ENCODE data around the gene OPRL1.

OPRL1 gene

DNA sequence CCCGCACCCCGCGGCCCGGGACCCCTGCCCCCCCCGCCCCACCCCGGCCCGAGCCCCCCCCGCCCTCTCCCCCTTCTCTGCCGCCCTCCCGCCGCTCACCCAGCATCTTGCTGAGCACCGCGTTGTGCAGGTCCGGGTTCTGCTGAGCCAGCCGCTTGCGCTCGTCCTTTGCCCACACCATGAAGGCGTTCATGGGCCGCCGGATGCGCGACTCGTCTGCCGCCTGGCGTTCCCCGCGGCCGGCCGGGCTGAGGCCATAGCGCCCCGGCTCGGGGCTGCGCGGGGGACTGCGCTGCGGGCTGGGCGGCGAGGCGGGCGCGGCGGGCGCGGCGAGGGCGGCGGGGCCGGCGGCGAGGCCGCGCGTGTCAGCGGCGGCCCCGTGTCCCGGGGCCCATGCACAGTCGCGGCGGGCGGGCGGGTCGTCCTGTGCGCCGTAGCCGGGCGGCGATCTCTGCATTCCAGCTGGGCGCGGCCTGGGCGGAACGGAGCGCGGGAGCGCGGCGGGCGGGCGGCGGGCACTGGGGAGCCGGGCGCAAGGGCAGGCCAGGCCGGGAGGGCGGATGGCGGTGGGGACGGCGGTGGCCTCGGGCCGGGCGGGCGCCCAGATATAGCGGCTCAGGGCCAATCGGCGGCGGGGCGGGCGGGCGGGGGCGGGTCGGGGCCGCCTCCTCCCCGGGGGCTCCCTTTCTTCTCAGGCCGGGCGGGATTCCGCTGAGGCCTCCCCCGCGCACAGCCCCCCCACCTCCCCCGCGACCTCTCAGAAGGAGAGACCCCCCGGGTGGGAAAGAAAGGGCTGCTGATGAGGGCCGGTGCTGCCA is 30.6 kb upstream of the OPRL1 start, which contains the start of gene SOX18:
TSS of gene SOX18 (minus strand) at position 580 of the 818 bp plus-strand sequence. CDS start at position 457, 123 bp downstream.
- H3K4me1 Mint-ChIP-seq, result peaks cover 4% of the 10 kb centered on the region
- no peak within 1 kb of the TSS for H3K27ac Mint-ChIP-seq
- peak; percentile 54 for ATAC-seq (ENCODE audit: low read depth)
- H3K27me3 Mint-ChIP-seq, result peaks cover 45% of the 10 kb centered on the region
- peak in 1 of 2 donors; percentile 27 for DNase-seq (ENCODE audit: low spot score in 2 of 2)
- H3K9me3 Mint-ChIP-seq, result no peaks in the 10 kb centered on the region
- H3K4me3 Mint-ChIP-seq, result peak within 1 kb of the TSS; percentile 68
- H3K36me3 Mint-ChIP-seq, result no peaks in the 10 kb centered on the region

DNA sequence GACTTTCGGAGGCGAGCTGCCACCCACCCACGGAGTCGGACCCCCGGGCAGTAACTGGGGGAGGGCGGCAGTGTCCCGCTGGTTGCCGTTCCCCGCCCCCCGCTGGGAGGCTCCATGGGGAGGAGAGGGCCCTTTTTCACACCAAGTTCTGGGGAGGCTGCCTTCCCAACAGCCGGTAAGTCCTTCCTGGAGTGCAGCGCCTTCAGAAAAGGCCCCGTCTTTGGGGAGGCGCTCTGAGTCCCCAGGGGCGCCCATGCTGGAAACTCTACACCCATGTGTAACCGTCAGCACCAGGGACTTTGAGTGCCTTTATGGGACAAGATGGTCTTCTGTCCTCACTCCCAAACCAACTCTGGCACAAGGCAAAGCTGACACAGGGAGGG is 30.0 kb upstream of the OPRL1 start:
- H3K4me3 Mint-ChIP-seq, result peak overlapping the region; percentile 56
- H3K4me1 Mint-ChIP-seq, result peaks cover 4% of the 10 kb centered on the region
- no peak overlapping the region for H3K27ac Mint-ChIP-seq
- H3K27me3 Mint-ChIP-seq, result peaks cover 42% of the 10 kb centered on the region
- H3K9me3 Mint-ChIP-seq, result no peaks in the 10 kb centered on the region
- no peaks in the 10 kb centered on the region for H3K36me3 Mint-ChIP-seq
- DNase-seq (ENCODE audit: low spot score in 2 of 2) (peak in 1 of 2 donors; percentile 25), ATAC-seq (ENCODE audit: low read depth) (no peak)

DNA sequence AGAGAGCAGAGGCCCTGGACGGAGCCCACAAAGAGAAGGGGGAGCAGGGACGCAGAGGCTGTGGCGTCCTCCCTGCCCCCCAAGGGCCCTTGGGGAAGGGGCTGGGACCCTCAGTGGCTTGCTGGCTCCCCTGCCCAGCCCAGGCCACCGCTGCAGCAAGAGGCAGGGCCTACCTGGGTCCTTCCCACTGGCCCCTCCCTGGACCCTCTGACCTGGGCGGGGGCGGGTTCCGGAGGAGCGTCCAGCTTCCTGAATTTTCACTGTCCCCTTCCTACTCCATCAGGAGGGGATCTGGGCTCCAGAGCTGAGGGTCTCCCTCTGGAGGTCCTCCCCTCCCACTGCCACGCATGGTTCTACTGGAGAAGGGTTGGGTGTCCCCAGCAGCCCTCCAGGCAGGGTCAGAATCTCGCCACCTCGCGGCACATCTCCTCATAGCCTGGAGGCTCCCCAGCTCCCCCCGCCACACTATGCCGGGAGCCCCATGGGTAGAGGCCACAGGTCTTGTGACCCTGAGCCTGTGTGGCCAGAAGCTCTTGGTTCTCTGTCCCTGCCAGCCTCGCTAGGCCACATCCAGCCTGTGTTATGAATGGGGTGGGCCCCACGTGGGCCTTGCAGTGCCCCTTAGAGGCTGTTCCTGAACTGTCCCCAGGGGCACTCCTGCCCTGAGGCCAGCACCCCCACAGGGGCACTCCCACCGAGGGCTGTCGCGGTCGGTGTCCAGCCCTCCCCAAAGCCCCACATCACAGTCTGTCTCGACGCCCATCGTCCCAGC is 29.4 kb upstream of the OPRL1 start:
- no peak overlapping the region for H3K4me3 Mint-ChIP-seq
- peak; percentile 12 for ATAC-seq (ENCODE audit: low read depth)
- H3K27me3 Mint-ChIP-seq, result peaks cover 45% of the 10 kb centered on the region

DNA sequence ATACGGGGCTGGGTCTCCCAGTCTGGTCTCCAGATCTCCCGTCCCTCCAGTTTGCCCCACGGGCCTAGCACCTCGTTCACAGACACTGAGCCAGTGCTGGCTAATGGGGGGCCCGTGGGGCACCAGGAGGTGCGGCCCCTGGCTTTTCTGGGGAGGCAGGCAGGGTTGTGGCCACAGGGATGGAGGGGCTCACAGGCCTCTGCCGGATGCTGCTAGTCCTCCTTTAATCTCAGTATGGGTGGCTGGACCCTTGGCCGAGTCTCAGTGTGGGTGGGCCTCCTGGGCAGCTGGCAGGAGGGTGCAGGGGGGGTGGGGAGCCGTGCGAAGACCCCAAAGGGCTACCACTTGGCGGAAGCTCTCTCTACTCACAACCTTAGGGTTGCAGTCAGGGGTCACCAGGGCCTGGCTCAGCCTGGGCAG is 28.8 kb upstream of the OPRL1 start:
- peaks cover 42% of the 10 kb centered on the region for H3K27me3 Mint-ChIP-seq
- H3K36me3 Mint-ChIP-seq, result peaks cover 3% of the 10 kb centered on the region
- no peak overlapping the region for H3K27ac Mint-ChIP-seq
- DNase-seq (ENCODE audit: low spot score in 2 of 2) (no peak), ATAC-seq (ENCODE audit: low read depth) (no peak)
- H3K9me3 Mint-ChIP-seq, result no peaks in the 10 kb centered on the region
- no peak overlapping the region for H3K4me3 Mint-ChIP-seq
- H3K4me1 Mint-ChIP-seq, result peaks cover 6% of the 10 kb centered on the region

More for the DNA sequence above, 29.4 kb upstream of the OPRL1 start:
- no peak for DNase-seq (ENCODE audit: low spot score in 2 of 2)
- H3K9me3 Mint-ChIP-seq, result no peaks in the 10 kb centered on the region
- peaks cover 6% of the 10 kb centered on the region for H3K4me1 Mint-ChIP-seq
- H3K27ac Mint-ChIP-seq, result no peak overlapping the region
- peaks cover 3% of the 10 kb centered on the region for H3K36me3 Mint-ChIP-seq

DNA sequence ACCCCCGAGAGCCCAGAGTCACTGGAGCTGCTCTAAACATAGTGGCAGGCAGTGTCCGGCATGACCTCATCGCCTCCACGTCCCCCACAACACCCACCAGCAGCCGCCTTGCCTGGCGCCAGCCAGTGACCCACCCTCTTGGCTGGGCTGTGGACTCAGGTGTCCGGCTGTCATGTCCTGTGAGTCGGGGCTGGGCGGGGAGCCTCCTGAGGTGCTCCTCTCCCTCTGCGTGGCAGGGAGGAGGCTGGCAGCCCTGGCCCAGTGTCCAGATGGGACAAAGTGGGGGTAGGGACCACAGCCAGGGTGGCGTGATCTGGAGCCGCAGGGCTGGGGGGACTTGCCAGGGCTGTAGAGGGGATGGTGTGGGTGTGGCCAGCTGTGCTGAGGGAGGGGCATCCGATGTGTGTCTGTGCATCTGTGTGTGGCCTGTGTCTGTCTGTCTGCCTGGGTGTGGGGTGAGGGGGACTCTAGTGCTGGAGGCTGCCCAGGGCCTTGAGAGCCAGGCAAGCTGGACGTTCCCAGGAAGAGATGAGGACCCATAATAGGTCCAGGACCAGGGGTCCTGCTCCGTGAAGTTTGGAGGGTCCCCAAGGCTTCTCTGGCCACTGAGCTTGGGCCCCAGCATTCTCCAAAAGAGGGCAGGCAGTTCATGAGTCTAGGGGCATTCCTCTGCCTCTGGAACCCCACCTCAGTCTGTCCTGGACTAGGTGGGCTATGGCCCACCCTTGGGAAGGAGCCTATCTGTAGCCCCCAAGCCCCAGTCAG is 28.1 kb upstream of the OPRL1 start:
- Mint-ChIP-seq H3K9me3 (no peaks in the 10 kb centered on the region), H3K4me1 (peaks cover 6% of the 10 kb centered on the region), H3K27ac (no peak overlapping the region), H3K36me3 (peaks cover 3% of the 10 kb centered on the region), H3K27me3 (peaks cover 37% of the 10 kb centered on the region), H3K4me3 (no peak overlapping the region)
- ATAC-seq (ENCODE audit: low read depth) (no peak), DNase-seq (ENCODE audit: low spot score in 2 of 2) (no peak)

DNA sequence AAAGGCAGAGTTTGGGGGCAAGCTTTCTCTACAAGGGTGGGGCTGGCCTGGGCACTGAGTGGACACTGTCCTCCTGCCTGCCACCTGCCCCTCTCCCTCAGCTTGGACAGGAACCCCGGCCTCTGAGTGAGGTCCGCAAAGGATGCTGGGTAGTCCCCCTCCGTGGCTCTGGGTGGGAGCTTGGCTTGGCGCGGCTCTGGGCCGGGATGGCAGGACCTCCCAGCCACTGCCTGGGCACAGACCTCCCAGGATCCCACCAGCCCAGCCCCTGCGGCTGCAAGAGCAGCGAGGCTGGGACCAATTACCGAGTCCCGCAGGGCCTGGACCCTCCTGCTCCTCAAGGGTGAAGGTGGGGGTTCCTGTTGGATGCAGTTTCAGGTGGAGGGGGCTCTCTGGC is 27.6 kb upstream of the OPRL1 start:
- H3K36me3 Mint-ChIP-seq, result peaks cover 3% of the 10 kb centered on the region
- peaks cover 8% of the 10 kb centered on the region for H3K4me1 Mint-ChIP-seq
- H3K4me3 Mint-ChIP-seq, result no peak overlapping the region
- no peak for ATAC-seq (ENCODE audit: low read depth)
- no peak overlapping the region for H3K27ac Mint-ChIP-seq
- no peak for DNase-seq (ENCODE audit: low spot score in 2 of 2)
- H3K27me3 Mint-ChIP-seq, result peaks cover 32% of the 10 kb centered on the region
- no peaks in the 10 kb centered on the region for H3K9me3 Mint-ChIP-seq

DNA sequence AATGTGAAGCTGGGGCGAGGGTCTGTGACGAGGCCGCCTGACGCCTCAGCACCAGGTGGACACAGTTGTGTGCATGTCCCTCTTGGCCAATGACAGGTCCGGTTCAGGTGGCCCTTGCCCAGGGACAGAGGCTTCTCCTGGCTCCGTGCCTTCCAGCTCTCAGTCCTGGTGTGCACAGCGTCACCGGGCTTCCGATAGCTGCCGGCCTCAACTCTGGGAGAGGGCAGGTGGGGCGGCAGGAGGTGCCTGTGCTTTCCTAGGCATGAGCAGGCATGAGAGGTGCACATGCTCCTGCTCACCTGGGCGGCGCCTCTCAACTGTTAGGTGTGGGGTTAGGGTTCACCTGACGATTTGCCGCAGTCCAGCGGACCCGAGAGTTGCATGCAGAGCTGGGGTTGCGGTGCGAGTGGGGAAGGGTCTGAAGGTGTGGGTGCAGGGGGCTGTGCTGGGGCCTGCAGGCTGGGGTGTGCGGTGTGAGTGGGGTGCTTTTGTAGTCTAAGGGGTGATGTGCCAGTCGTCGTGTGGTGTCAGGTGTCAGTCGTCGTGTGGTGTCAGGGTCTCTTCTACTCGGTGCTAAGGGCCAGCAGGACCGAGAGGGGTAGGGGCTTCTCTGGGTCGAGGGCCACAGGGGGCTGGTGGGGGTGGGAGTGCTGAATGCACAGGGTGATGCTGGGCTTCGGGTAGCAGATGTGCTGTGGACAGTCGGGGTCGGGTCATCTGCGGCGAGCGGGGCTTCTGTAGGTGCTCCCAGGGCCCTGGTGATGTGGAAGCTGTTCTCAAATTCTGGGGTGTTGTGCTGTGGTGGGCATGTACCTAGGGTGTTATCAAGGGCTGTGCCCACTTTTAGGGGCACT is 26.7 kb upstream of the OPRL1 start:
- peaks cover 28% of the 10 kb centered on the region for H3K27me3 Mint-ChIP-seq

DNA sequence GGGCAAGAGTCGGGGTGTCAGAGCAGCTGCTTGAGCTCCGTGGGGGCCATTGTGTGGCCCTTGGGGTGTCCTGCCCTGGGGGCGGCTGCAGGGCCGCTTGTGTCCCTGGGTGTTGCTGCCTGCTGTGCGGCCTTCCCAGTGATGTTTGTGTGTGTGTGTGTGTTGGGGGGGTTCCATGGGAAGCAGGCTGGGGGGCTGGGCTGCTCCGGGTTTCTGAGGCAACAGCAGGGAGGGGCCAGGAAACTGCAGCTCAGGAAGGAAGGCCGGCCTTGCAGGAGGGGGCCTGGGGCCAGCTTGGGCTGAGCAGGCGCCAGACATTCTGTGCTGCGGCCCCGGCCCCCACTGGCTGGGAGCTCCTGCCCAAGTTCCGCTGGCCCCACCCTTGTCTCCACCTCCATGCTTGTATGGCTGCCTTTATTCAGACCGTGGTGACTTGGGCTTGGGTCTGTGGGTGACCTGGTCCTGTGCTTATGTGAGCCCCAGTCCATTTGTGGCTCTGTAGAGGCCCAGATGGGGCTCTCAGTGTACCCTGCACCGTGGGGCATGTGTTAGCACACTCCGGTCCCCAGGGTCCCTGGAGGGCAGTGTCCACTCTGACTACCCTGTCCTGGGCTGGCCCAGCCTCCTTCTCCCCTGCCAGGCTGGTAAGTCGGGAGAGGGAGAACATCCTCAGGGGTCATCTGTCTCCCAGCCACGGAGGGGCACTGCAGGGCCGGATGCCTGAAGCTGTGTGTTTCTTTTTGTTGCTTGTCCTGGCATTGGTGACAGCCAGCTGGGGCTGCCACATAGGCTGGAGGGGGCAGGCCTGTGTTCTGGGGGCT is 25.8 kb upstream of the OPRL1 start:
- Mint-ChIP-seq H3K36me3 (peaks cover 3% of the 10 kb centered on the region), H3K9me3 (no peaks in the 10 kb centered on the region), H3K4me1 (peaks cover 19% of the 10 kb centered on the region), H3K27ac (no peak overlapping the region), H3K4me3 (no peak overlapping the region), H3K27me3 (peaks cover 27% of the 10 kb centered on the region)
- DNase-seq (ENCODE audit: low spot score in 2 of 2) (no peak), ATAC-seq (ENCODE audit: low read depth) (no peak)

More for the DNA sequence above, 26.7 kb upstream of the OPRL1 start:
- no peak overlapping the region for H3K4me3 Mint-ChIP-seq
- no peak overlapping the region for H3K27ac Mint-ChIP-seq
- peaks cover 3% of the 10 kb centered on the region for H3K36me3 Mint-ChIP-seq
- ATAC-seq (ENCODE audit: low read depth) (no peak), DNase-seq (ENCODE audit: low spot score in 2 of 2) (no peak)
- peaks cover 14% of the 10 kb centered on the region for H3K4me1 Mint-ChIP-seq
- no peaks in the 10 kb centered on the region for H3K9me3 Mint-ChIP-seq

DNA sequence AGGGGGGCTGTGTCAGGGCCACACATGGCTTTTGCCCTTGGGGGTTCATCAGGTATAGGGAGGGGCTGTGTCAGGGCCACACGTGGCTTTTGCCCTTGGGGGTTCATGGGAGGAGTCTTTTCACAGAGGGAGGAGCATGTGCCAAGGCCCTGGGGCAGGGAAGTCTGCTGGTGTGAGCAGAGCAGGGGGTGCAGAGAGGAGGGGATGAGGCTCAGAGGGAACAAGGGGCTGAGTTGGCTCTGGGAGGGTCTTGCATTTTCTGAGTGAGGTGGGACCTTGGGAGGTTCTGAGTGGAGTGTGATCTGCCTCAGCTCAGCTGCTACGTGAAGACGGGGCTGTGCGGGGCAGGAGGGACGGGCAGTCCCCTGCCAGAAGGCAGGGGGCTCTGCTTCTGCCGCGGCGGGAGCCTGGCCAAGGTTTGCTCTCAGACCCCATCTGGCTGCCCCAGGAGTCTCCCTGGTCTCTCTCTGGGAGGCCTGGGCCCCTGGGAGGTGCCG is 24.4 kb upstream of the OPRL1 start:
- DNase-seq (ENCODE audit: low spot score in 2 of 2) (no peak), ATAC-seq (ENCODE audit: low read depth) (no peak)
- Mint-ChIP-seq H3K36me3 (peaks cover 3% of the 10 kb centered on the region), H3K4me1 (peaks cover 21% of the 10 kb centered on the region), H3K27ac (no peak overlapping the region), H3K27me3 (peaks cover 27% of the 10 kb centered on the region), H3K4me3 (no peak overlapping the region), H3K9me3 (no peaks in the 10 kb centered on the region)

DNA sequence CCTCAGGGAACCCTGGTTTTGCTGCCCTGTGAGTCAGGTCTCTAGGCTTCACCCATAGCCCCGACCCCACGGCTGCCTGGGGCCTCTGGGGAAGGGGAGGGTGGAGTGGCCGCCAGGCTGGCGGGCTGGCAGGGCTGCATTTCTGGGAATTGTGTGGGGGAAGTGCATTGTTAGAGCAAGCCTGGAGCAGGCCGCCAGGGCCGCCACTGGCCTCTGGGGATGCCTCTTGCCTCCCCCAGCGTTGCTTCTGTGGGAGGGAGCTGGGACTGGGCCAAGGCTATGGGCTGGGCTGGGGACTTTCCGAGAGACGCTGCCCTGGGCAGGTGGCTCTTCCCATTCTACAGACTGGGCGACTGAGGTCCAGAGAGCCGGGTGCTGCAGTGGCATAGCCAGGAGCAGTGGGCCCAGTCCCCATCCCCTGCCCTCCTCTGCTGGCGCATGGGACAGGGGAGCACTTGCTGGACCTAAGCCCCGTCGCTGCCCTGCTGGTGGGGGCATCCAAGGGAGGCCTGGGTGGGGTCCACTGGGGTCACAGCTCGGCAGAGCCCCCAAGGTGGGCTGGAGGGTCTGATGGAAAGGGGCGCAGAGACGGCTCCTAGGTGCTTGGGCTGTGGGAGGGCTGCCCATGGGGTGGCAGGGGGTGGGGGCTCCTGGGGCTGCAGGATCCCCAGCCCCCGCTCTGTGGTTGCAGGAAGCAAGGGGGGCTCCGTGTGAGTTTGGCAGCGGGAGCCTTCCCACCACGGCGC is 23.8 kb upstream of the OPRL1 start:
- Mint-ChIP-seq H3K36me3 (peaks cover 3% of the 10 kb centered on the region), H3K4me1 (peaks cover 18% of the 10 kb centered on the region), H3K4me3 (no peak overlapping the region), H3K9me3 (no peaks in the 10 kb centered on the region), H3K27ac (no peak overlapping the region), H3K27me3 (peaks cover 23% of the 10 kb centered on the region)
- ATAC-seq (ENCODE audit: low read depth) (no peak), DNase-seq (ENCODE audit: low spot score in 2 of 2) (no peak)

DNA sequence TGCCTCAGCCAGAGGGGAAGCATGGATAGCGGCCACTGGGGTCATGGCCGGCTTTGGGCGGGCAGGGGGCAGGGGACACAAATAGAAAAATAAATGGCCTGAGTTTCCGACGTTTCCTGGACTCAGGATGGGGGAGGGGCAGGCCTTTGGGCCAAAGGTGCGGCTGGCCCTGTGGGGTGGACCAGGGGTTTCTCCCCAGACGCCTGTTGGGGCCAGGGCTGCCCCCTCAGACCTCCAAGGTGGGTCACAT is 23.3 kb upstream of the OPRL1 start:
- H3K27ac Mint-ChIP-seq, result no peak overlapping the region
- peaks cover 18% of the 10 kb centered on the region for H3K4me1 Mint-ChIP-seq
- H3K9me3 Mint-ChIP-seq, result no peaks in the 10 kb centered on the region
- DNase-seq (ENCODE audit: low spot score in 2 of 2), result no peak
- H3K36me3 Mint-ChIP-seq, result peaks cover 3% of the 10 kb centered on the region
- H3K27me3 Mint-ChIP-seq, result peaks cover 22% of the 10 kb centered on the region
- ATAC-seq (ENCODE audit: low read depth), result no peak
- no peak overlapping the region for H3K4me3 Mint-ChIP-seq

DNA sequence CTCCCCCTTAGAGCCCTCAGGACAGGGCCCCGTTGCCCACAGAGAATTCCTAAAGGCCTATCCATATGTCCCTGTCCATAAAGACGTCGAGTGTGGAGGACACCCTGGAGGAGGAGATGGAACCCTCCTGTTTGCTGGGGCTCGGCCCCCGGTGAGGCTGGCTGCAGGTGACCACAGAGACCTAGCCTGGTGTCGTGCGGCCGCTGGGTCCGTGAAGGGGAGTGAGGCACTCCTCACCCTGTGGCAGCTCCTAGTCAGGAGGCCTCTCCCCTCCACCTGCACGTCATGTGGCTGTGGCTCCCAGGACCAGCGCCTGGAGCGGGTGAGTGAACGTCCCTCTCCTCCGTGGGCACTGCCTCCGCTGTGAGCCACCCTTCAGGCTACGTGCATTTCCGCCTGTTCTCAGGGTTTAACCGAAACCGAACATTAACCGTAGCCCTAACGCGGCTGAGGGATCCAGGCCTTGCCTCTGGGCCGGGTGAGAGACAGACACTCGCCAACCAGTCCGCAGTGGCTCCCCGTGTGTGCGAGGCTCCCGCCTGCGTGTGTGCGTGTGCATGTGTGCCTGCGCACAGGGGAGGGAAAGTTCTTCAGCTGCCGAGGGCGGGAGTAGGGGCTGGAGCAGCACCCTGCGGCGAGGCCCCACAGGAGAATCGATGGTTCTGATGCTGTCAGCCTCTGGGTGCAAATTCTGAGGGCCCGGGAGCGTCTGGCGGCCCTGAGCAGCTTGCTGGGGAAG is 22.8 kb upstream of the OPRL1 start:
- peak; percentile 25 for ATAC-seq (ENCODE audit: low read depth)
- peak overlapping the region; percentile 32 for H3K4me3 Mint-ChIP-seq
- H3K4me1 Mint-ChIP-seq, result peaks cover 19% of the 10 kb centered on the region
- H3K27me3 Mint-ChIP-seq, result peaks cover 19% of the 10 kb centered on the region
- DNase-seq (ENCODE audit: low spot score in 2 of 2), result no peak
- H3K9me3 Mint-ChIP-seq, result no peaks in the 10 kb centered on the region
- peaks cover 3% of the 10 kb centered on the region for H3K36me3 Mint-ChIP-seq
- no peak overlapping the region for H3K27ac Mint-ChIP-seq

Data from memory B cell (primary cell).